T-helper 1 cell treated with Interleukin-12 subunit alpha and Interleukin-12 subunit beta and Interleukin-4 antibody, amounts not matched to agents 30 μg/mL and 1 μg/mL, for 36 hours (primary cell): Measurements from ENCODE around the gene ALDH5A1.

Source experiments
- H3K27ac Mint-ChIP-seq: one replicate; pipeline ENCODE4 v1.8.0; 2021; ENCODE audit warnings: mild to moderate bottlenecking, mixed read lengths
- H3K27me3 Mint-ChIP-seq: one replicate; pipeline ENCODE4 v1.8.0; 2021; ENCODE audit warnings: low read depth, mixed read lengths
- H3K36me3 Mint-ChIP-seq: one replicate; pipeline ENCODE4 v1.8.0; 2021; ENCODE audit warnings: low read depth, mixed read lengths
- H3K4me1 Mint-ChIP-seq: one replicate; pipeline ENCODE4 v1.8.0; 2021; ENCODE audit warnings: low read depth, mixed read lengths
- H3K4me3 Mint-ChIP-seq: one replicate; pipeline ENCODE4 v1.8.0; 2021; ENCODE audit warnings: mild to moderate bottlenecking, moderate library complexity, mixed read lengths
- H3K9me3 Mint-ChIP-seq: one replicate; pipeline ENCODE4 v1.8.0; 2021; ENCODE audit warnings: mixed read lengths

Gene ALDH5A1

DNA sequence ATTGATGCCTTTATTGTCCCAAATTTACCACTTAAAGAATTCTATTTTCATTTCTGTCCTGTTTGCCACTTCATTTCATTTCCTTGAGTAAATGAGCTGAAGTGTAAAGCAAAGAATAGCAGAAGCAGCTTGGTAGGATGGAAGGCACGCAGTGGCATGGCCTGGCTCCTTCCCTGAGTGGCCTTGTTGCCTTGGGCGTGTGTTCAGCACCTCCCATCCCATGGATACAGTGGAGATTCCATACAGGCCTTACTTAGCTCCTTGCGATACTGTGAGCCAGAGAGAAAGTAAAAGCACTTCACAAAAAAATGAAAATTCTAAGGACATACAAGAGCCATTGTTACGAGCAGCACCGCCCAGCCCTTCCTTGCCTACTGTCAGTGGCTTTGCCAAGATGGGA is 39.6 kb downstream of the ALDH5A1 start:
- H3K27ac Mint-ChIP-seq, result no peak overlapping the region
- no peaks in the 10 kb centered on the region for H3K36me3 Mint-ChIP-seq
- H3K4me3 Mint-ChIP-seq, result no peak overlapping the region
- H3K9me3 Mint-ChIP-seq, result no peaks in the 10 kb centered on the region
- H3K27me3 Mint-ChIP-seq, result no peaks in the 10 kb centered on the region
- H3K4me1 Mint-ChIP-seq, result no peaks in the 10 kb centered on the region

GRCh38 chr6:24535210-24535609 is 40.4 kb downstream of the ALDH5A1 start:
- Mint-ChIP-seq H3K4me3 (no peak overlapping the region), H3K4me1 (no peaks in the 10 kb centered on the region), H3K27ac (no peak overlapping the region), H3K36me3 (no peaks in the 10 kb centered on the region), H3K9me3 (no peaks in the 10 kb centered on the region), H3K27me3 (no peaks in the 10 kb centered on the region)

DNA sequence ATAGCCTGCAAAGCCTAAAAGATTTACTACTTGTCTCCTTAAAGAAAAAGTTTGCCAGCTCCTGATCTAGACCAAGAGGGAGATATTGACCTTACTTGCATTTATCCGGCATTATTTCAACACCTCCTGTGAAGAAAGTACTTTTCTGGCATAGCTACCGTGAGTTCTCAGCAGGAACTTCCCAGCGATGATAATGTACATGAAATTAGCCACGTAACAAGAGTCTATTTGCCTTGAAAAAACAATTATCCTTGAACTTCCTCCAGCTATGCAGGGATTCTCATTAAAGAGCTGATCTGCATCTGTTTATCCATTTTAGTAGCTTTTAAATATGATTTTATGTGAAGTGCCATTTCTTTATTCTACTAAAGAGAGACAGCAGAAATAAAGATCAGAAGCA is 41.7 kb downstream of the ALDH5A1 start:
- Mint-ChIP-seq H3K4me1 (no peaks in the 10 kb centered on the region), H3K36me3 (no peaks in the 10 kb centered on the region), H3K4me3 (no peak overlapping the region), H3K27me3 (no peaks in the 10 kb centered on the region), H3K27ac (no peak overlapping the region), H3K9me3 (no peaks in the 10 kb centered on the region)

- no peaks in the 10 kb centered on the region for H3K27me3 Mint-ChIP-seq
- H3K4me3 Mint-ChIP-seq, result no peak overlapping the region
- H3K27ac Mint-ChIP-seq, result no peak overlapping the region
- no peaks in the 10 kb centered on the region for H3K36me3 Mint-ChIP-seq
- H3K9me3 Mint-ChIP-seq, result no peaks in the 10 kb centered on the region
- no peaks in the 10 kb centered on the region for H3K4me1 Mint-ChIP-seq
Measured at GRCh38 chr6:24537082-24537699, 42.4 kb downstream of the ALDH5A1 start.

GRCh38 chr6:24537771-24538385 is 43.1 kb downstream of the ALDH5A1 start:
- H3K36me3 Mint-ChIP-seq, result no peaks in the 10 kb centered on the region
- H3K9me3 Mint-ChIP-seq, result no peaks in the 10 kb centered on the region
- no peak overlapping the region for H3K27ac Mint-ChIP-seq
- H3K4me1 Mint-ChIP-seq, result no peaks in the 10 kb centered on the region
- no peaks in the 10 kb centered on the region for H3K27me3 Mint-ChIP-seq
- H3K4me3 Mint-ChIP-seq, result no peak overlapping the region

DNA sequence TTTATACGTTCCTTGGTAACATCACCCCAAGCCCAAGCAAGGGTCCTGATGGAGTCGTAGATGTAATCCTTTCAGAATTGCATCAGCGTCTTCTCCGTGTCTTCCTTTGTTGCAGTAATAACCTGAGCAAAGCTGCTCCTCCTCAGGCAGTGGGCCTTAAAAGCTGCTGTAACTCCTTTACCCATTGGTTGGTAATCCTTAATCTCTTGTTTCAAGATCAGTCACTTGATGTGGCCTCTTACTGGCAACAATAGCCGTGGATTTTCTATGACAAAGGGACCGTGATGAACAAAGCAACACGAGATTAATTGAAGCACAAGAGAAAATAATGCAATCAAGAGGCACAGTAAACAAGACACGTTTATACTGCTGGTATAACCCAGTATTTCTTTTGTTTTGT is 44.6 kb downstream of the ALDH5A1 start:
- Mint-ChIP-seq H3K36me3 (no peaks in the 10 kb centered on the region), H3K9me3 (no peaks in the 10 kb centered on the region), H3K27me3 (no peaks in the 10 kb centered on the region), H3K27ac (no peak overlapping the region), H3K4me3 (no peak overlapping the region), H3K4me1 (no peaks in the 10 kb centered on the region)

- Mint-ChIP-seq H3K36me3 (no peaks in the 10 kb centered on the region), H3K27me3 (no peaks in the 10 kb centered on the region), H3K4me3 (no peak overlapping the region), H3K27ac (no peak overlapping the region), H3K9me3 (no peaks in the 10 kb centered on the region), H3K4me1 (no peaks in the 10 kb centered on the region)
Measured at GRCh38 chr6:24540197-24540596, 45.4 kb downstream of the ALDH5A1 start.

DNA sequence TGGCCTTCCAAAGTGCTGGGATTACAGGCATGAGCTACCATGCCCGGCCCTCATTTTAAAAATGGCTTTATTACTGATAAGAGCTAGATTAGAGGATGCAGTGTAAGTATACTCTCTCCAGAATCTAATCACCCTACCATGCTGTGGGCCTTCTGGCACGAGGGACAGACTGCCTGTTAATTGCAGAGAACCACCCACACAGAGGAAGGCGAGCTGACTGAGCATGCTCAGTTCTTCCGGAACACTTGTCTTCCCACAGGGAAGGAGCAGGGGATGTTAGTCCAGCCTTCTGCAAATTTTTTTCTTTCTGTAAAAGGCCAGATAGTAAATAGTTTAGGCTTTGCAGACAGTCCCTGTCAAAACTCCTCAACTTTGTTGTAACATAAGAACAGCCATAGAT is 48.9 kb downstream of the ALDH5A1 start:
- H3K36me3 Mint-ChIP-seq, result no peaks in the 10 kb centered on the region
- no peak overlapping the region for H3K27ac Mint-ChIP-seq
- H3K9me3 Mint-ChIP-seq, result no peaks in the 10 kb centered on the region
- peaks cover 7% of the 10 kb centered on the region for H3K4me1 Mint-ChIP-seq
- peaks cover 21% of the 10 kb centered on the region for H3K27me3 Mint-ChIP-seq
- no peak overlapping the region for H3K4me3 Mint-ChIP-seq

DNA sequence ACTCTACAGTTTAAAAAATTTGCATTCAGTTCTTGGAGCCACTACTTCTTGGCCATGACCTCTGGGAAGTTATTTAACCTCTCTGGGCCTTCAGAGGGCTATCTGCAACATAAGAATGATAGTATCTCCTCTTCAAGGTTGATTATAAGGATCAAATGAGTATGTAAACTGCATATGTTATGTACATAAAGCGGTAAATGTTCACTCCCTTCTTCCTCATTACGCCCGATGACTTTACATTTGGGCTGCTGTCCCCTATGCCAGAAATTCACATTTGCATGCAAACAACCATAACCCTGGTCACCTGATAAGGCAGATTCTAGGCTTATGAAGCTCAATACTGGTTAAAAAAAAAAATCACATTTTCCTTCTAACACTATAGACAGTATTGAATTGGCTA is 50.4 kb downstream of the ALDH5A1 start:
- H3K4me3 Mint-ChIP-seq, result no peak overlapping the region
- peaks cover 21% of the 10 kb centered on the region for H3K27me3 Mint-ChIP-seq
- no peaks in the 10 kb centered on the region for H3K36me3 Mint-ChIP-seq
- peaks cover 7% of the 10 kb centered on the region for H3K4me1 Mint-ChIP-seq
- H3K27ac Mint-ChIP-seq, result no peak overlapping the region
- no peaks in the 10 kb centered on the region for H3K9me3 Mint-ChIP-seq

DNA sequence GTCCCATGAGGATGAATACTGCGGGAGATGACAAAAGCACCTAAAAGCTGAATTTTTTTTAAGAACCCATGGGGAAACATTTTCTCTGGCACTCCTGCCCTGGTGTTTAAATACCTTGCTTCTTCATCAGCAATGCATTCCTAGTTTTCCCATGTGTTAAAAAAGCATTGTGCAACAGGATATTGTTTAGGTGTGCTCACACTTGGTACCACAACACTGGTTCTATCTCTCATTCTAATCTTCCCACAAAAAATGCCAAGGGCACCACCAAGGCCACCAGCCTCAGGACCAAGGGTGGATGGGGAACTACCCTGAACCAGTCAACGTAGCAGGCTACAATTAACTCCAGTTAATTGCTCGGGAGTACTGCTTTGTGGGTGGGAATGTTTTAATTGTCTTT is 50.9 kb downstream of the ALDH5A1 start:
- no peak overlapping the region for H3K27ac Mint-ChIP-seq
- H3K36me3 Mint-ChIP-seq, result no peaks in the 10 kb centered on the region
- no peak overlapping the region for H3K4me3 Mint-ChIP-seq
- peaks cover 21% of the 10 kb centered on the region for H3K27me3 Mint-ChIP-seq
- H3K9me3 Mint-ChIP-seq, result no peaks in the 10 kb centered on the region
- peaks cover 7% of the 10 kb centered on the region for H3K4me1 Mint-ChIP-seq

GRCh38 chr6:24546439-24546838 is 51.7 kb downstream of the ALDH5A1 start:
- H3K27ac Mint-ChIP-seq, result no peak overlapping the region
- peaks cover 7% of the 10 kb centered on the region for H3K4me1 Mint-ChIP-seq
- no peak overlapping the region for H3K4me3 Mint-ChIP-seq
- H3K27me3 Mint-ChIP-seq, result peaks cover 21% of the 10 kb centered on the region
- H3K9me3 Mint-ChIP-seq, result no peaks in the 10 kb centered on the region
- H3K36me3 Mint-ChIP-seq, result no peaks in the 10 kb centered on the region

DNA sequence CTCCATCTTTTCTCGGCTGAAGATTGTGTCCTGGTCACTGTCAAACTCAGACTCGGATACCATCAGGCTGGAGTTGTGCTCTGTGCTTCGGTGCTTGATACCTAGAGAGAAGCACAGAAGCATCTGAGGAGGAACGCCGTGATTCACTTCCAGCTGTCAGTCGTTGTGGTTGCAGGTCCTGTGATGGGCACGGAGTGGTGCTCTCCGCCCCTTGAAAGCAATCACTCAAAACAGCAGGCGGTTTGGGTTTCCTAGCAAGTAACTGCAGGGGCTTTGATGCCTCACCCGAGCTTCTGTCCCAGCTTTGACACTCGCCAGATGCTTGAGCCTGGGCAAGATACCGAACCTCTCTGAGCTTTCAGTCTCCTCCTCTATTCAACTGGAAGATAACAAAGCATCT is 52.5 kb downstream of the ALDH5A1 start:
- Mint-ChIP-seq H3K27me3 (peaks cover 21% of the 10 kb centered on the region), H3K9me3 (no peaks in the 10 kb centered on the region), H3K27ac (no peak overlapping the region), H3K4me3 (no peak overlapping the region), H3K36me3 (no peaks in the 10 kb centered on the region), H3K4me1 (peaks cover 7% of the 10 kb centered on the region)

DNA sequence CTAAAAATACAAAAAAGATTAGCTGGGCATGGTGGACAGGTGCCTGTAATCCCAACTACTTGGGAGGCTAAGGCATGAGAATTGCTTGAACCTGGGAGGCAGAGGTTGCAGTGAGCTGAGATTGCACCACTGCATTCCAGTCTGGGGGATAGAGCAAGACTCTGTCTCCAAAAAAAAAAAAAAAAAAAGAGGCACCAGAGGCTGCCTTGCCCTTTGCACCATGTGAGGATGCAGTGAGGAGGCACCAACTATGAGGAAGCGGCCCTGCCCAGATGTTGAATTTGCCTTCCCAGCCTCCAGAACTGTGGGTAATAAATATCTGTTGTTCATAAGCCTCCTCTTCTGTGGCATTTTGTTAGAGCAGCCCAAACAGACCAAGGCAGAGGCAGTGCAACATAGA is 54.4 kb downstream of the ALDH5A1 start:
- peaks cover 7% of the 10 kb centered on the region for H3K4me1 Mint-ChIP-seq
- no peak overlapping the region for H3K27ac Mint-ChIP-seq
- no peaks in the 10 kb centered on the region for H3K9me3 Mint-ChIP-seq
- H3K27me3 Mint-ChIP-seq, result peaks cover 21% of the 10 kb centered on the region
- H3K36me3 Mint-ChIP-seq, result no peaks in the 10 kb centered on the region
- H3K4me3 Mint-ChIP-seq, result no peak overlapping the region

DNA sequence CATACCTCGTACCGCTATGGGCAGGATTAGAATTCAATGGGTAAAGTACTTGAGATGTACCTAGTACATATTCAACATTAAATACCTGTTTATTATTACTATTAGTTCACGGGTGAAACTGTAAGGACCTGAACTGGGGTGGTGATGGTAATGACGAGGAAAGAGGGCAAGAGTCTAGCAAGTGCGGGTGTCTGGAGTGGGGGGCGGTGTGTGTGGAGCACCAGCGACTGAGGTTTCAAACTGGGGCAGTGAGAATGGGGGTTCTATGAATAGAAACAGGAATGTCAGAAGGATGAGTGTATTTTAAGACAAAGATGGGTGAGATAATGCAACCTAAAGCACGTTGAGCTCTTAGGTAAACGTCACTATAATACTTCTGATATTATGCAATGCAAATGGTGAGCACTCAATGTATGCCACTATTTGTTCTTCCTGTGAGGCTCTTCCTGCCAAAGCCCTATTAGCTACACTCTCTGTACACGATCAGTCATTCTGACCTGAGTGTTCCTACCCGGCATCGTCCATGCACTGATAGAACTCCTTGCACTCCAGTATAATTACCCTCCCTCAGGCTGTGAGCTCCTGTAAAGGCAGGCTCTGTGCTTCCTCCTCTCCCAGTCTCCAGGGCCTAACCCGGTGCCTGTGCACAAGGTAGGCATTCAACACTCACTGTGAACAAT is 55.0 kb downstream of the ALDH5A1 start:
- Mint-ChIP-seq H3K4me1 (peaks cover 7% of the 10 kb centered on the region), H3K4me3 (no peak overlapping the region)

GRCh38 chr6:24551139-24551538 is 56.4 kb downstream of the ALDH5A1 start:
- no peak overlapping the region for H3K4me3 Mint-ChIP-seq
- no peaks in the 10 kb centered on the region for H3K9me3 Mint-ChIP-seq
- no peak overlapping the region for H3K27ac Mint-ChIP-seq
- H3K4me1 Mint-ChIP-seq, result peaks cover 7% of the 10 kb centered on the region
- H3K27me3 Mint-ChIP-seq, result peaks cover 19% of the 10 kb centered on the region
- no peaks in the 10 kb centered on the region for H3K36me3 Mint-ChIP-seq

More for the DNA sequence above, 55.0 kb downstream of the ALDH5A1 start:
- no peak overlapping the region for H3K27ac Mint-ChIP-seq
- H3K9me3 Mint-ChIP-seq, result no peaks in the 10 kb centered on the region
- H3K36me3 Mint-ChIP-seq, result no peaks in the 10 kb centered on the region
- H3K27me3 Mint-ChIP-seq, result peaks cover 21% of the 10 kb centered on the region
